GM23338 (cell line): Measurements from ENCODE around the gene ATP1A3. TPM values are rescaled to one million over a fixed set of nuclear protein-coding genes. Genes with fewer than 3 reads are reported as not detected.
A peak's percentile ranks its signal among the peaks of the same experiment; 100 is the strongest.

Experiments used
- ATAC-seq: fragments of 200-7000 bp; cut with Tn5 transposase; 3 replicates; pipeline ENCODE4 v1.9.1; 2020
- DNase-seq: peaks from one replicate; pipeline ENCODE4 v3.0.0-alpha.2; 2015; ENCODE audit warnings: low spot score
- H2AFZ ChIP-seq: fragments of 200-600 bp; sonication (generic); 2 replicates; pipeline ENCODE4 v1.8.0; 2016; ENCODE audit warnings: antibody characterized with exemption, mild to moderate bottlenecking, moderate library complexity
- H3F3A ChIP-seq: fragments of 200-600 bp; sonication (generic); replicated peaks from 2 replicates; pipeline ENCODE4 v1.8.0; 2017; ENCODE audit warnings: antibody characterized with exemption, mixed run types, low read depth
- H3K27ac ChIP-seq: fragments of 200-600 bp; sonication (generic); 2 replicates; pipeline ENCODE4 v1.6.1; 2016; ENCODE audit warnings: low read depth
- H3K27me3 ChIP-seq: fragments of 200-600 bp; sonication (generic); 2 replicates; pipeline ENCODE4 v1.8.0; 2016; ENCODE audit warnings: mild to moderate bottlenecking, mixed run types, moderate library complexity; ENCODE audit not compliant: insufficient read depth
- H3K36me3 ChIP-seq: fragments of 200-600 bp; sonication (generic); 2 replicates; pipeline ENCODE4 v1.8.0; 2016; ENCODE audit warnings: mild to moderate bottlenecking; ENCODE audit not compliant: insufficient read depth
- H3K4me1 ChIP-seq: fragments of 200-600 bp; sonication (generic); 2 replicates; pipeline ENCODE4 v1.8.0; 2016; ENCODE audit warnings: mild to moderate bottlenecking, moderate library complexity; ENCODE audit not compliant: insufficient read depth
- H3K4me2 ChIP-seq: fragments of 200-600 bp; sonication (generic); 2 replicates; pipeline ENCODE4 v1.7.1; 2017; ENCODE audit warnings: mixed run types
- H3K4me3 ChIP-seq: fragments of 200-600 bp; sonication (generic); 2 replicates; pipeline ENCODE4 v1.6.1; 2016; ENCODE audit warnings: mixed run types
- H3K79me2 ChIP-seq: fragments of 200-600 bp; sonication (generic); replicated peaks from 2 replicates; pipeline ENCODE4 v1.8.0; 2017; ENCODE audit warnings: mild to moderate bottlenecking; ENCODE audit not compliant: insufficient read depth
- H3K9me2 ChIP-seq: fragments of 200-600 bp; sonication (generic); 2 replicates; pipeline ENCODE4 v1.8.0; 2017; ENCODE audit not compliant: insufficient read depth
- H4K20me1 ChIP-seq: fragments of 200-600 bp; sonication (generic); replicated peaks from 2 replicates; pipeline ENCODE4 v1.8.0; 2017; ENCODE audit warnings: mild to moderate bottlenecking; ENCODE audit not compliant: insufficient read depth
- H3K27ac Mint-ChIP-seq: 2 replicates; pipeline ENCODE4 v1.8.0; 2020; ENCODE audit warnings: inconsistent platforms, mild to moderate bottlenecking, moderate library complexity, mixed read lengths
- H3K27me3 Mint-ChIP-seq: 3 replicates; pipeline ENCODE4 v1.8.0; 2022; ENCODE audit warnings: low read depth, mild to moderate bottlenecking, moderate library complexity, mixed read lengths, inconsistent platforms; ENCODE audit not compliant: insufficient read depth, poor library complexity
- H3K36me3 Mint-ChIP-seq: 3 replicates; pipeline ENCODE4 v1.8.0; 2021; ENCODE audit warnings: low read depth, mild to moderate bottlenecking, inconsistent platforms, moderate library complexity, mixed read lengths
- H3K4me1 Mint-ChIP-seq: 3 replicates; pipeline ENCODE4 v1.8.0; 2020; ENCODE audit warnings: mild to moderate bottlenecking, inconsistent platforms, mixed read lengths
- H3K4me3 Mint-ChIP-seq: 3 replicates; pipeline ENCODE4 v1.8.0; 2021; ENCODE audit warnings: moderate library complexity, mild to moderate bottlenecking, inconsistent platforms, mixed read lengths
- H3K9me3 Mint-ChIP-seq: 3 replicates; pipeline ENCODE4 v1.8.0; 2020; ENCODE audit warnings: moderate library complexity, mild to moderate bottlenecking, inconsistent platforms, mixed read lengths
- EZH2 ChIP-seq: fragments of 200-600 bp; sonication (generic); IDR thresholded peaks from one replicate; pipeline ENCODE4 v1.8.0; 2017; ENCODE audit warnings: antibody characterized with exemption, mild to moderate bottlenecking, low read depth; ENCODE audit not compliant: unreplicated experiment
- POLR2AphosphoS5 ChIP-seq: IDR thresholded peaks from 2 replicates; pipeline ENCODE4 v1.6.1; 2016; ENCODE audit warnings: antibody characterized with exemption, low read depth
- ZNF114 ChIP-seq: fragments of 250-450 bp; sonication (Bioruptor Pico); IDR thresholded peaks from 2 replicates; pipeline ENCODE4 v1.5.0; 2020; ENCODE audit warnings: mild to moderate bottlenecking, moderate library complexity
- polyA plus RNA-seq: library from polyadenylated mRNA; unstranded; fragments of >200 nt; fragmentation: Nextera tagmentation; extraction: Ambion mirVana; gene quantifications from 2 replicates; pipeline ENCODE4 v1.2.1, GENCODE V29; 2016
- total RNA-seq: library from RNA; depleted of rRNA; stranded (reverse); fragments of >200 nt; shearing (Covaris generic); gene quantifications from 2 replicates; pipeline ENCODE4 v1.2.3, GENCODE V29; 2014
- TF ChIP-seq, protein P1 (sequence below): fragments of 250-450 bp; sonication (Bioruptor Pico); IDR thresholded peaks from 2 replicates; pipeline ENCODE4 v1.5.0; 2020; ENCODE audit warnings: mild to moderate bottlenecking, moderate library complexity
- TF ChIP-seq, protein P2 (sequence below), 2 experiments: fragments of 200-600 bp in 1 of 2; sonication (generic) in 1 of 2; conservative IDR thresholded peaks; 2 replicates each; pipeline versions ENCODE4 v1.5.1 to v1.6.1; 2016 to 2017; ENCODE audit warnings: antibody characterized with exemption in 2 of 2, low read depth in 2 of 2, mild to moderate bottlenecking in 2 of 2, moderate library complexity in 1 of 2

Gene ATP1A3
- total and polyA plus RNA-seq, 2 experiments from 2014 or later: 11.5 to 37.3 TPM

DNA sequence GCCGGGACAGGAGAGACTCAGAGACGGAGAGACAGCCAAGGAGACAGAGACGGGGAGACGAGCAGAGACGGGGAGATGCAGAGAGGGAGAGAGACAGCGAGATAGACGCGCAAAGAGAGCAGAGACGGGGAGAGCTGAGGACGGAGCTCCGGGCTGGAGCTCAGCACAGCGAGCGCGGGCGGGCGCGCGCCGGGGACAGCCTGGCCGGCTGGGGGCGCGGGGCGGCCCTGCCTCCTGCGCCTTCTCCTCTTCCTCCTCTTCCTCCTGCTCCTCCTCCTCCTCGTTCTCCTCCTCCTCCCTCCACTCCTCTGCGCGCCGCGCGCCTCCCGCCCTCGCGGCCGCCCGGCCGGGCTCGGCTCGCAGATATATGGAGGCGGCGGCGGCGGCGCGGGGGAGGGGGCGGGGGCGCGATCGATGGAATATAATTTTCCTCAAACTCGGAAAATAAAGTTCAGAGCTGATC, 65.8 kb downstream of the ATP1A3 start, which contains the start of gene ERFL:
ERFL (minus strand) TSS at position 229 of the 463 bp plus-strand sequence. CDS start 15,530 bp downstream, outside the sequence.
- Histone ChIP-seq H4K20me1 (peaks cover 24% of the 10 kb centered on the region), H3K4me3 (peak within 1 kb of the TSS; percentile 63), H3K27ac (no peak within 1 kb of the TSS), H3K79me2 (no peaks in the 10 kb centered on the region), H3K36me3 (no peaks in the 10 kb centered on the region), H3K4me1 (peaks cover 23% of the 10 kb centered on the region), H3K27me3 (peaks cover 98% of the 10 kb centered on the region), H3K4me2 (peak within 1 kb of the TSS; percentile 81), H2AFZ (0 out of 2 replicates have a peak within 1 kb of the TSS, but pooled peaks have one; percentile 32), H3F3A (peaks cover 22% of the 10 kb centered on the region), H3K9me2 (no peaks in the 10 kb centered on the region)
- Mint-ChIP-seq H3K4me1 (peaks cover 32% of the 10 kb centered on the region), H3K9me3 (peaks cover 1% of the 10 kb centered on the region; the same call in 1 of the 3 replicates), H3K27me3 (peaks cover 52% of the 10 kb centered on the region), H3K36me3 (no peaks in the 10 kb centered on the region; the same call in 2 of the 3 replicates), H3K4me3 (peak within 1 kb of the TSS; percentile 72), H3K27ac (no peak within 1 kb of the TSS)
- TF ChIP-seq, protein P1, sequence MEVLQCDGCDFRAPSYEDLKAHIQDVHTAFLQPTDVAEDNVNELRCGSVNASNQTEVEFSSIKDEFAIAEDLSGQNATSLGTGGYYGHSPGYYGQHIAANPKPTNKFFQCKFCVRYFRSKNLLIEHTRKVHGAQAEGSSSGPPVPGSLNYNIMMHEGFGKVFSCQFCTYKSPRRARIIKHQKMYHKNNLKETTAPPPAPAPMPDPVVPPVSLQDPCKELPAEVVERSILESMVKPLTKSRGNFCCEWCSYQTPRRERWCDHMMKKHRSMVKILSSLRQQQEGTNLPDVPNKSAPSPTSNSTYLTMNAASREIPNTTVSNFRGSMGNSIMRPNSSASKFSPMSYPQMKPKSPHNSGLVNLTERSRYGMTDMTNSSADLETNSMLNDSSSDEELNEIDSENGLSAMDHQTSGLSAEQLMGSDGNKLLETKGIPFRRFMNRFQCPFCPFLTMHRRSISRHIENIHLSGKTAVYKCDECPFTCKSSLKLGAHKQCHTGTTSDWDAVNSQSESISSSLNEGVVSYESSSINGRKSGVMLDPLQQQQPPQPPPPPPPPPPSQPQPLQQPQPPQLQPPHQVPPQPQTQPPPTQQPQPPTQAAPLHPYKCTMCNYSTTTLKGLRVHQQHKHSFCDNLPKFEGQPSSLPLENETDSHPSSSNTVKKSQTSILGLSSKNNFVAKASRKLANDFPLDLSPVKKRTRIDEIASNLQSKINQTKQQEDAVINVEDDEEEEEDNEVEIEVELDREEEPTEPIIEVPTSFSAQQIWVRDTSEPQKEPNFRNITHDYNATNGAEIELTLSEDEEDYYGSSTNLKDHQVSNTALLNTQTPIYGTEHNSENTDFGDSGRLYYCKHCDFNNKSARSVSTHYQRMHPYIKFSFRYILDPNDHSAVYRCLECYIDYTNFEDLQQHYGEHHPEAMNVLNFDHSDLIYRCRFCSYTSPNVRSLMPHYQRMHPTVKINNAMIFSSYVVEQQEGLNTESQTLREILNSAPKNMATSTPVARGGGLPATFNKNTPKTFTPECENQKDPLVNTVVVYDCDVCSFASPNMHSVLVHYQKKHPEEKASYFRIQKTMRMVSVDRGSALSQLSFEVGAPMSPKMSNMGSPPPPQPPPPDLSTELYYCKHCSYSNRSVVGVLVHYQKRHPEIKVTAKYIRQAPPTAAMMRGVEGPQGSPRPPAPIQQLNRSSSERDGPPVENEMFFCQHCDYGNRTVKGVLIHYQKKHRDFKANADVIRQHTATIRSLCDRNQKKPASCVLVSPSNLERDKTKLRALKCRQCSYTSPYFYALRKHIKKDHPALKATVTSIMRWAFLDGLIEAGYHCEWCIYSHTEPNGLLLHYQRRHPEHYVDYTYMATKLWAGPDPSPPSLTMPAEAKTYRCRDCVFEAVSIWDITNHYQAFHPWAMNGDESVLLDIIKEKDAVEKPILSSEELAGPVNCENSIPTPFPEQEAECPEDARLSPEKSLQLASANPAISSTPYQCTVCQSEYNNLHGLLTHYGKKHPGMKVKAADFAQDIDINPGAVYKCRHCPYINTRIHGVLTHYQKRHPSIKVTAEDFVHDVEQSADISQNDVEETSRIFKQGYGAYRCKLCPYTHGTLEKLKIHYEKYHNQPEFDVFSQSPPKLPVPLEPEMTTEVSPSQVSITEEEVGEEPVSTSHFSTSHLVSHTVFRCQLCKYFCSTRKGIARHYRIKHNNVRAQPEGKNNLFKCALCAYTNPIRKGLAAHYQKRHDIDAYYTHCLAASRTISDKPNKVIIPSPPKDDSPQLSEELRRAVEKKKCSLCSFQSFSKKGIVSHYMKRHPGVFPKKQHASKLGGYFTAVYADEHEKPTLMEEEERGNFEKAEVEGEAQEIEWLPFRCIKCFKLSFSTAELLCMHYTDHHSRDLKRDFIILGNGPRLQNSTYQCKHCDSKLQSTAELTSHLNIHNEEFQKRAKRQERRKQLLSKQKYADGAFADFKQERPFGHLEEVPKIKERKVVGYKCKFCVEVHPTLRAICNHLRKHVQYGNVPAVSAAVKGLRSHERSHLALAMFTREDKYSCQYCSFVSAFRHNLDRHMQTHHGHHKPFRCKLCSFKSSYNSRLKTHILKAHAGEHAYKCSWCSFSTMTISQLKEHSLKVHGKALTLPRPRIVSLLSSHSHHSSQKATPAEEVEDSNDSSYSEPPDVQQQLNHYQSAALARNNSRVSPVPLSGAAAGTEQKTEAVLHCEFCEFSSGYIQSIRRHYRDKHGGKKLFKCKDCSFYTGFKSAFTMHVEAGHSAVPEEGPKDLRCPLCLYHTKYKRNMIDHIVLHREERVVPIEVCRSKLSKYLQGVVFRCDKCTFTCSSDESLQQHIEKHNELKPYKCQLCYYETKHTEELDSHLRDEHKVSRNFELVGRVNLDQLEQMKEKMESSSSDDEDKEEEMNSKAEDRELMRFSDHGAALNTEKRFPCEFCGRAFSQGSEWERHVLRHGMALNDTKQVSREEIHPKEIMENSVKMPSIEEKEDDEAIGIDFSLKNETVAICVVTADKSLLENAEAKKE (CRISPR knock-in tag): no peak
- TF ChIP-seq EZH2: peak; percentile 82
- peak; percentile 11 for ATAC-seq
- peak; percentile 50 for DNase-seq

DNA sequence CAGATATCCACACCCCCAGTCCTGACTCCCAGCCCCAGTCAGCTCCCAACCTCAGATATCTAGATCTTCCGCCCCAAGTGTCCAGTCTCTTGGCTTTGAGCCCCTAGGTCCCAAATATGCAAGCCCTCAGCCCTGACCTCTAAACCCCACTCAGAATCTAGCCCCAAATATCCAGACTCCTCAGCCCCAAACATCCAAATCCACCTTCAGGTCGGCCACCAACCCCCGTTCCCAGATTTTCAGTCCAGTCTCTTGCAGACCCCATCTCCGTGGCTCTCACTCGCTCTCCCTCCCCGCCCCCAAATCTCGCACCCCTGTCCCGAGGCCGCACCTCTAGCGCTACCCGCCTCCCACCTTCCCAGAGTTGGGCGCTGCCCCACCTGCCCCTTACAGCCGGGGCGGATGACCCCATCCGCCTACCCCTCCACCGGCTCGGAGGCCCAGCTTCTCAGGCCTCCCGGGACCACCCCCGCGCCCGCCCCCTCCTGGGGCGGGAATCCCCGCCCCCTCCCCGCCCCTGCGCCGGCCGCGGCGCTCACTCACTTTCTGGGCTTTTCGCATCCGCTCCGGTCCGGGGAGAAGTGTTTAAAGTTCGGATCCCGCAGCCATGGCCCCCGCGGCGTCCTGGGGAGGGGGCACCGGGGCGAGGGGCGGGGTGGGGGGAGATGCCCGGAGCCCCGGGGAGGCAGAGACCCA, 66.4 kb downstream of the ATP1A3 start:
- peak overlapping the region; percentile 63 for H3K4me3 ChIP-seq
- ATAC-seq (peak; percentile 6), DNase-seq (peak; percentile 46)
- peaks cover 3% of the 10 kb centered on the region; the same call in 1 of the 3 replicates for H3K9me3 Mint-ChIP-seq
- no peaks in the 10 kb centered on the region for H3K9me2 ChIP-seq
- peak overlapping the region; percentile 81 for H3K4me2 ChIP-seq
- peaks cover 22% of the 10 kb centered on the region for H3F3A ChIP-seq
- H3K27me3 ChIP-seq: peaks cover 98% of the 10 kb centered on the region
- peaks cover 24% of the 10 kb centered on the region for H4K20me1 ChIP-seq
- peaks cover 52% of the 10 kb centered on the region for H3K27me3 Mint-ChIP-seq
- H2AFZ ChIP-seq: 0 out of 2 replicates have a peak overlapping the region, but pooled peaks have one; percentile 32
- TF ChIP-seq POLR2AphosphoS5 (no peak), EZH2 (peak; percentile 94), ZNF114 (CRISPR knock-in tag) (no peak)
- TF ChIP-seq, protein P2, sequence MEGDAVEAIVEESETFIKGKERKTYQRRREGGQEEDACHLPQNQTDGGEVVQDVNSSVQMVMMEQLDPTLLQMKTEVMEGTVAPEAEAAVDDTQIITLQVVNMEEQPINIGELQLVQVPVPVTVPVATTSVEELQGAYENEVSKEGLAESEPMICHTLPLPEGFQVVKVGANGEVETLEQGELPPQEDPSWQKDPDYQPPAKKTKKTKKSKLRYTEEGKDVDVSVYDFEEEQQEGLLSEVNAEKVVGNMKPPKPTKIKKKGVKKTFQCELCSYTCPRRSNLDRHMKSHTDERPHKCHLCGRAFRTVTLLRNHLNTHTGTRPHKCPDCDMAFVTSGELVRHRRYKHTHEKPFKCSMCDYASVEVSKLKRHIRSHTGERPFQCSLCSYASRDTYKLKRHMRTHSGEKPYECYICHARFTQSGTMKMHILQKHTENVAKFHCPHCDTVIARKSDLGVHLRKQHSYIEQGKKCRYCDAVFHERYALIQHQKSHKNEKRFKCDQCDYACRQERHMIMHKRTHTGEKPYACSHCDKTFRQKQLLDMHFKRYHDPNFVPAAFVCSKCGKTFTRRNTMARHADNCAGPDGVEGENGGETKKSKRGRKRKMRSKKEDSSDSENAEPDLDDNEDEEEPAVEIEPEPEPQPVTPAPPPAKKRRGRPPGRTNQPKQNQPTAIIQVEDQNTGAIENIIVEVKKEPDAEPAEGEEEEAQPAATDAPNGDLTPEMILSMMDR (conservative IDR thresholded peaks at IDR 0.05; ENCODE audit: low read depth in 2 of 2): no peak
- H3K4me1 ChIP-seq: peaks cover 23% of the 10 kb centered on the region
- H3K36me3 ChIP-seq: no peaks in the 10 kb centered on the region
- no peaks in the 10 kb centered on the region; the same call in 2 of the 3 replicates for H3K36me3 Mint-ChIP-seq
- H3K27ac Mint-ChIP-seq: no peak overlapping the region
- no peak overlapping the region for H3K27ac ChIP-seq
- peak overlapping the region; percentile 72 for H3K4me3 Mint-ChIP-seq
- peaks cover 32% of the 10 kb centered on the region for H3K4me1 Mint-ChIP-seq
- H3K79me2 ChIP-seq: no peaks in the 10 kb centered on the region
